Stromal cell of bone marrow (primary cell): Measurements from ENCODE around the gene MYH9.

Experiments used
- DNase-seq: peaks from one replicate; pipeline ENCODE4 v3.0.0-alpha.2; 2012; ENCODE audit warnings: low read depth

The MYH9 gene

DNA sequence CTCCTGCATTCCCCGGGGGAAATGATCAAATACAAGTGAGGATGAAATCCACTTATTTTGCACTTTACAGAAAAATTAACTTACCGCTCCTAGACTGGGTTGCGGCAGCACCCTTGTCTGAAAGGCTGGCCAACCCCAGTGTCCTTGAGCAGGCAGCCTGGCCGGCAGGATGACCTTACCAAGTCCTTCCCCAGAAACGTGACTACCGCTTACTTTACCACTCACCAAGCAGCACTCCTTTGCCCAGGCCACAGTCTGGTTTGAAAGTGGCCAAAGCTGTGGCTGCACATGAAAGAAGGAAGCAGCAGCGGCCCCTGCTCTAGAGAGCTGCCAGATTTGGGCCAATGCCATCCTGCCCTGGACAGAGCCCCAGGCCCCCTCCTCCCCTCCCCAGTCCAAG, 20.3 kb downstream of the MYH9 start:
- DNase-seq = no peak

DNA sequence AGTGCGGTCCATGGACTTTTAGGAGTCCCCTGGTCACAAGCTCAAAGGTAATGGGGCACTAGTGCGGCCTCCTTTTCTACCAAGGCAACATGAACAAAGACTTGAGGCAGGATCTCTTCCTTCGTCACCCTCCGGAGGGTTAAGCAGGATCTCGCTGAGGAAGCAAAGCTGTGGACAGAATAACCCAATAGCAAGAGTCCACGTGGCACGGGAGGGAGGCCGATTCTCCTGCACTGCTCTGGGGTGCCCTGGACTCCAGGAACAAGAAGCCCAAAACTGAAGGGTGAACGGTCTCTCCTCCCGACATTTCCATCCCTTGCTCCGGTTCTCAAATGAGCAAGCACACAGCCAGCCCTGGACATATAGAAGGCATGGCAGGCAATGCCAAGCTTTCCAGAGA, 20.7 kb downstream of the MYH9 start:
- DNase-seq = no peak

DNA sequence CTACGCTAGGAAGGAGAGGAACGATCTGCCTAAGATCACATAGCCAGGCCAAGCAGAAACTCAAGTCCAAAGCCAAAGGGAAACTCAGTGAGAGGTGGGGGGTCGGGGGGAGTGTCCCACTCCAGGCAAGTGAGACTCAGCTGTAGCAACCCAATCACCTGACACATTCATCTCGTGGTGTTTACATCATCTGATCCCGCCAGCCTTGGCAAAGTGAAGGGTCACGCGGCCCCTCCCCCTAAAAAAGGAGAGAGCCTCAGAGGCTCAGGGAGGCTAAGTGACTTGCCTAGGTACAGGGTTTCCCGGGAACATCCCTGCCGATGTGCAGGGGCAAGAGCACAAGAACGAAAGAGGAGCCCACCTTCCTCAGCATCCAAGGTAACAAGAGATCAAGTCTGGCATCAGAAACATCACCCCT, 21.5 kb downstream of the MYH9 start:
- no peak for DNase-seq

DNA sequence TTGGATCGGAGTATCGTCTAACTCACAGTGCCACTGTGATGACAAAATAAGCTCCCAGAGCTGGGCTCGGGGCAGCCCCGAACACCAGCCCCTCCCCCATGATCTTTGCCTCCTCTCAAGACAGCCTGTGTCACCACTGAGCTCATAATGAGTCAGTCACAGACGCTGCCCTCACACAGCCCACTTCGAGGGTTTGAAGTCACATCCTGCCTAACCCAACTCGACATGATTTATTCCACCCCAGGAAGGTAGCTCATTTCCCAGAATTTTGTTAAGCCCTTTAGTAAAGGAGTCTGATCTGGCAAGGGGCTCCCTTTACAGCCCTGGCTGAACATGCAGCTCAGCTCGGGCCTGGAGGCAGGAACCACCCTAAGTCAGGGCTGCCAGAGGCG, 22.8 kb downstream of the MYH9 start:
- DNase-seq = peak; percentile 97

DNA sequence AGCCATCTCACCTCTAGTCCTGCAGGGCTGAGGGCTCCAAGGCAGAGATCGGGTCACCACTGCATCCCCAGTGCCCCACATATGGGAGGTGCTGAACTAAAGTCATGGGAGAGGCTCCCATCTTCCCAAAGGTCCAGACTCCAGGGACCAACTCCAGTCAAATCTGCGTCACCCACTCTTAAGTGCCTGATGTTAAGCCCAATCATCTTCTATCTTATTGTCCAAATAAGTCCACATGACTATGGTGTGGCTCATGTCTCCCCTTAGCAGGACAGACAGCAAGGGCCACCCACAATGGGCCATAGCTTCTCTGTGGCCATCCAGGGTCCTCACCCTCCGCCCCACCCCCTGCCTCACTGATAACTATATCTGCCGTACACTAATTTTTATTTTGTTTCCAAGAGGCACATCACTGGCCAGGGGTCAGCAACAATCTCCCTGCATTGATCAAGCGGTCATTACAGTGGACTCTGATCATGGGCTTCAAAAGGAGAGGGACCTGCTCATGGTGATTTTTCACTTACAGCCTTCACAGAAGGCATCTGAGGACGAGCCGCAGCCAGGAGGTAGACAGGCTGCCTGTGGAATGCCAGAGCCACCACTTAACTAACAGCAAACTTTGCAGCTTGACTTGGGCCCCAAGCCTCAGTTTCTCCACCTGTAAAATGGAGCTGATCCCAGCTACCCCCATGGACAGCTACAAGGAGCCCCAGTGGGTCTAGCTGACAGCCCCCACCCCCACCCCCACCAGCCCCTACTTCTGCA, 23.3 kb downstream of the MYH9 start:
- no peak for DNase-seq

DNA sequence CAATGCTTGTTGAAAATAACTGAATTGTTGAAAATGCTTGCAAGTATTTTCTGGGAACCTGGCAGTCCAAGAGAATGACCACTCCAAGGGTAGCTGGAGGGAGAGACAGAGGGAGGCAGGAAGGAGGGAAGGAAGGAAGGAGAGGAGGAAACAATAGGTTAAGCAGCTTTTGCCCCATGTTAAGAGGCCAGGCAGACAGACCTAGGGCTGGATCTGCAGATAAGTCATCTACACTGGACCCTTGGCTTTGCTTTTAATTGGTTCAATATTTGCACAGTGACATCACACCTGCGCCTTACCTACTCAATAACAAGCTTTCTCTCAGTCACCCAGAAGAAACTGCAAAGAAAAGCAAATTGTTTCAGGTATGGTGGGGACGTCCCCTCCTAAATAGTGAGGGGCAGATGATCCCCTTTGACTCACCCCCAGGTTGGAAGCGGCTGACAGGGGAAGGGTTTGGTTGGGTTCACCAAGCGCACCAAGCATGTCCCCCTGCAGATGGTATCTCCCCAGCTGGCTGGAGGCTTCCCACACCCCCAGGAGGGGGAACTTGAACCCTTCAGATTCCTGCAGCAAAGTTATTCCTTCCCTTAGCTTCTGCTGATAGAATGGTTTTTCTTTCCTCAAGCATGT, 24.3 kb downstream of the MYH9 start:
- no peak for DNase-seq

DNA sequence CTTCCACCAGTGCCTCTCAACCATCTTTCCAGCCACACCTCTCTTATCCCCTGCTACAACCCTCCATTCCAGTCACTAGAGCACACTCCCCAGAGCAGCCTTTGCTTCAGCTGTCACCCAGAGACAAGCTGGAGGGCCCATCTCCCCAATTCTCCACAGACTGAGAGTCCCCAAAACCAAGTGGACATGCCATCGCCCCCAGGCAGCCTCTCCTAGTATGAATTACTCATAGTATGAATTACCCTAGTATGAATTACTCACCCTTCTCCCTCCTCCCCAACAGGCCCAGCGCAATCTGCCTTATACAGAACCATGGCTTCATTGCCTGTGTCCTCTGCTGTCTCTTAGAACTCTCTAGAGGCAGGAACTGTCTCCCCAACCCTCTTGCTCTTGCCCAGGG, 24.8 kb downstream of the MYH9 start:
- DNase-seq = no peak

DNA sequence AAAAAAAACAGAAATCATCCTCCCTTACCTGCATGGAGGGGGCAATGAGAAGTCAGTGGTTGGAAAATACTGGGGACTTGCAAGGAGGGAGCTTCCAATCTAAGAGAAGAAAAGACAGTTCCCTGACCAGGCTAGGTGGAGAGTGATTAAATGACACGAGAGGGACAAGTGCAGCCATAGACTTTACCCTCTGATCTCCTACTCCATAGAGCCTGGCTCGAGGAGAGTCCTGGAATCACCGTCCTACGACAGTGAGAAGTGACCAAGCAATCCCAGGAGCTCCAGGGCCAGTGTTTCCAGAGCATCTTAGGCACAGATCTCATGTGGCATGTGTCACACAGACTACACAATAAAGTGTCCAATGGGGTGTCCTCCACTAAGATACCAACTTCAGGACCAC, 25.7 kb downstream of the MYH9 start:
- no peak for DNase-seq

DNA sequence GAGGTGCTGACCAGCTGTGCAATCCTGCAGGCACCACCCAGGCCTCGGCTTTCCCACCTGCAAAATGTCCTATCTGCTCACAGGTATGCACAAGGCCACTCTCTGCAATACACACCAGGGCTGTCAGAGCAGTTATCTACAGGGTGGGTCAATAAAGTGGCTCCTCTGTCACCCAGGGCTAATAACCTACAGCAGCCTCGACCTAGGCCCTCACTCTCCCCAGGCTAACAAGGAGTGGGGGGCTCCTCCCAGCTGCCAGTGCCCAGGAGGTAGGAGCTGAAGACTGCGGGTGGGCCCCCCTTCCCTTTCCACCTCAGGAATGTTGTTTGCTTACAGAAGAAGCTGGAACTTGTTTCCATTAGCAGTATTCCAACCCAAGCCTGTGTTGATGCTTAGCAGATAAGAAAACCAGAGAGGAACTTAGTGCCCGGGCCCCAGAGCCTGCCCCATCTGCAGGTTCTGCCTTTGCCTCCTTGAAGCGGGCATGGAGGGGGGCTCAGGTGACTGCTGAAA, 26.8 kb downstream of the MYH9 start:
- no peak for DNase-seq

DNA sequence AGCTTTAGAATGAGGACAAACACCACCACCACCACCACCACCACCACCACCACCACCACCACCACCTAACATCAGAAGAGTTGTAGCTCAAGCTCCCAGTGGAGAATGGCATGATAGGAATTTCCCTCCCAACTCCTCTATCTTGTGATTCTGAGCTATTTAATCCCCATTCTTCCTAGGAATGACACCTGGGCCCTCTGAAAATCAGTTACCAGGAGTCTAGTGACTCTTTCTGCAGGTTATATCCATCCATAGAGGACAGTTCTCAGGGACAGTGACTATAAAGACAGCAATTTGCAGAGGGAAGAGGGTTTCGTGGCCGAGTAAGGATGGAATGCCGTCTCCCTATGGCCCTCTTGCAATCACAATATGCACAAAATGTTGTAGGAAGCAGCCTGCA, 27.8 kb downstream of the MYH9 start:
- no peak for DNase-seq

DNA sequence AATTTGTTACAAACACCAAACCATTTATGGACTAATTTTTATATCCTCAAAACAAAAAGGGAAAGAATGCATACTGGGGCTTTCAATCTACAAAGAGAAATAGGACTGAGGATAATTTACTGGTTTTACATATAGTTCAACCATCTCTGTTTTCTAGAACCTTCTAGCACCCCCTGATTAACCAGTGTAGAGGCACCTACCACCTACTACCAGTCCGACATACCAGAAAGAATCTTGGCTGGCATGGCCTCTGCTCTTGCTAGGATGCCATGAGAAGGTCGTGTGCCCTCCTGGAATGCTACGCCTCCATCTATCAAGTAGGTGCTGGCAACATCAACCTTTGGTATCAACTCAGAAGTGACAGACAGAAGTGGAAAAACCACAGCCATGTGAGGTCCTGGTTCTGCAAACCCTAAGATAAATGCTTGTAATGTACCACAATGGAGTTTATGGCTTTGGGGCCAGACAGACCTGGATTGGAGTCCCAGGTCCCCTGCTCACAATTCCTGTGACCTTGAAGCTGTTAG, 28.2 kb downstream of the MYH9 start:
- no peak for DNase-seq

DNA sequence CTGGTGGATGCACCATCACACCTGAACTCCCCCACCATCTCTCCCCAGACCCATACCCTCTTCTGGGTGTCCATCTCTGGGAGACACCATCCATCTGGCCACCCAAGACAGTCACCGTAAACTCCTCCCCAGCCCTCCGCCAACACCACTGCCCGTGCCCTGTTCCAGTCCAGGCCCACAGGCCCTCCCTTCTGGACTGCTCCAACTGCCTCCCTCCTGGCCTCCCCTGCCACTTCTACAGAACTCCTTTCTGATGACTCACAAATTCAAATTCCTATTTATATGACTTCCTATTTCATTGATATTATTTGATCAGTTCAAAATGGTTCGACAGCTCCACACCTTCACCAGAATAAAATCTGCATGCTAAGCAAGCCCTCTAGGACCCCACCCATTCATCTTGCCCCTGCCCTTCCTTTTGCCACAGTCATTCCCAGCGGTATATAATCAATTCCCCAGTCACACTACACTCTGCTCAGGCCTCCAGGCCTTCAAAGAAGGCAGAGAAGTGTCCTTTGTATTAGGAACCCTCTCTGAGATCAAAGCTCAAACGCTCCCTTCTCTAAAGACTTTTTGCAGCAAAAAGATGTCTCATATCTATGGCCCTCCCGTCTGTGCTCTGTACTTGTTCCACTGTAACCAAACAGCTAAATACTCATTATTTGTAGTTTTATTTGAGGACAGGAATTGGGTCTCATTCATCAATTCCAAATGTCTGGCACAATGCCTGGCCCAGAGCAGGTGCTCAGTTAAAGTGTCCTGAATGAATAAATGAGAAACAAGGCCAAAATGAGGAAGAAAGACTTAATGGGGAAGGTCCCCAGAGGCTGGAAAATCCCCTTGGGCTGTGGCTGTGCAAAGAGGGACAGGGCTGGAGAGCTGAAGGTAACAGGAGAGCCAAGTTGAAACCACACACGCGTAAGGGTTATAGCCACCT, 29.0 kb downstream of the MYH9 start:
- DNase-seq = no peak

DNA sequence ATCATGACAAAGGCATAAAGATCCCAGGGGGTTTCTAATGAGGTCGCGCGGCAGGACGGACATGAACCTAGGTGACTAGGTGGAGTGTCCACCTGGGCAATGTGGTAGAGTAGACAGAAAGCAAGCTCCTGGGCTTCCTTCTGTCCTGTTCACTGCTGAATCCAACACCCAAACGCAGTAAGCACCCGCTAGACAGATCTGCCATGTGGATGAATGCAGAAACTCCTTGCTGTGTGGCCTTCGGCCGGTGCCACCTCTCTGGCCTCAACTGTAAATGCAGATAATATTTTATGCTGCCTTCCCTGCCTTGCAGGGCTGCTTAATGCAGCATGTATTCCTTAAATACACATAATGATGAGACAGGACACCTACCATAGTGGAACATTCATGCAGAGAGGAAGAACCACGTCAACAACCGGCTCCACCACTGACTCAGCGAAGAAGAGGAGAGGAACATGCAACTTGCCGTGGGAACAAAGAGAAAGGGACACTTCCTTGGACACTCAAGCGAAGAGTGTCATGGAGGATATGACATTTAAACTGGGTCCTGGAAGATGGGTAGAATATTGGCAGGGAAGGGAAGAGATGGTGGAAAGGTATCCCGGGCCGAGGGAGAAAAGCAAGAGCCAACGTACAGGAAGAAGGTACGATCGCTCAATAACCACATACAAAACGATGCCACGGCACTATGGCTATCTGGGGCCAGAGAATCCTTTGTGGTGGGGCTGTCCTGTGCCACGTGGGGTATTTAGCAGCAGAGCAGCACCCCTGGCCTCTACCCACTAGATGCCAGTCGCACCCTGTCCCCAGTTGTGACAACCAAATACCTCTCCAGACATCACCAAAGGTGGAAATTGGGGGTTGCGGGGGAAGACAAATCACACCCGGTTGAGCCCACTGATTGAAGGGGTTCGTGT, 30.8 kb downstream of the MYH9 start:
- DNase-seq = no peak

DNA sequence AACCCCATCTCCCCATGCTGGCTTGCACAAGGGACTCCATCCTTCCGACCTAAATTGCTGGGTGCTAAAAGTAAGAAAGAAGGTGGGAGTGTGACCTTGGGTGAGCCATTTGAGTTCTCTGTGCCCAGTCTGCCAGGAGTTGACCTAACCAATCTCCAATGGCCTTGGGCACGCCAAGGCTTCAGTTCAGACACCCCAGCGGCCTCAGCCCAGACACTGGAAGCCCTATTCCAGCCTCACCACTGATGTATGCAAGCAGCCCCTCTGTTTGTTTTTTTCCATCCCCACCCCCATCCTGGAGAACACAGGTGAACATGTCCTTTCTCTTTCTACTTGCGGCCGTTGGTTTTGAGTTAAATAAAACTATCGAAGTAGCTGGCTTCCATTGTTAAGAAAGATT, 31.9 kb downstream of the MYH9 start:
- no peak for DNase-seq

DNA sequence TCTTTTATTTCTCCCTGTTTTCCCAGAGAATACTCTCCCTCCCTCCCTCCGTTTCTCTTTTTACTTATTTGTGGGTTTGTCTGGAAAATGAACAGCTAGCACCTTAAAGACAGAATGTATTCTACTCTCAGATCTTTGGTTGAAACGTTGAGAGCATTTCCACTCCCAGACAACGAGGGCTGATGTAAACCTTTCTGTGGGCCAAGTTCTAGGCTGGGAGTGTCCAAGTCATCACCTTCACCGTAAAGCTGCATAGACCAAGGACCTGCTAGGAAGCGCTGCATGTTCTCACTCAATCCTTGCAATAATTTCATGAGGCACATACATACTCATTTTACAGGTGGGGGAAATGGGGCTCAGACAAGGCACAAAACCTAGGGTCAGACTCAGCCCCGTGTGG, 32.4 kb downstream of the MYH9 start:
- DNase-seq = no peak

DNA sequence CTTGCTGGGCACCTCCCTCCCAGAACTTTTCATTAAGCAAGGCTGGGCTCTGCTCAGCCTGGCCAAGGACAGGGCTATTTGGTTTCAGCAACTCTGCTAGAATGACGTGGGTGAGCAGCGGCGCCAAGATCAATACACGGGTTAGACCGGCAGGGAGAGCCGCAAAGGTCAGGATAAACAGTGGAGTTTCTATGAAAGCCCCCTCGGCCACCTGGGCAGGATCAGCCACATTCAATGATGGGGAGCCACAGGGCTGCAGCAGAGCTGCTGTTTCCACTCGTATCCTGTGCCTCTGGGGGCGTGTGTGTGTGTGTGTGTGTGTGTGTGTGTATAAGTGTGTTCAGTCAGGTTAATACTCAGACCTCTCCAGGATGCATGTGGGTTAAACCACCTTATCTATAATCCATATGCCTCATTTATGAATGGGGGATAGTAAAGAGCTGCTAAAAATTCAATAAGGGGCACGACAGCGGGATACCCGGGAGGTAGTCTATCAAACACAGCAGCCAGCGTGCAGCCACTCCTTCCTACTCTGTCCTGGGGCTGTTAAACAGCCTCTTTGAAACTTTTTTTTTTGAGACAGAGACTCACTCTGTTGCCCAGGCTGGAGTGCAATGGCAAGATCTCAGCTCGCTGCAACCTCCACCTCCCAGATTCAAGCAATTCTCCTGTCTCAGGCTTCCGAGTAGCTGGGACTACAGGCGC, 34.8 kb downstream of the MYH9 start:
- peak; percentile 89 for DNase-seq

DNA sequence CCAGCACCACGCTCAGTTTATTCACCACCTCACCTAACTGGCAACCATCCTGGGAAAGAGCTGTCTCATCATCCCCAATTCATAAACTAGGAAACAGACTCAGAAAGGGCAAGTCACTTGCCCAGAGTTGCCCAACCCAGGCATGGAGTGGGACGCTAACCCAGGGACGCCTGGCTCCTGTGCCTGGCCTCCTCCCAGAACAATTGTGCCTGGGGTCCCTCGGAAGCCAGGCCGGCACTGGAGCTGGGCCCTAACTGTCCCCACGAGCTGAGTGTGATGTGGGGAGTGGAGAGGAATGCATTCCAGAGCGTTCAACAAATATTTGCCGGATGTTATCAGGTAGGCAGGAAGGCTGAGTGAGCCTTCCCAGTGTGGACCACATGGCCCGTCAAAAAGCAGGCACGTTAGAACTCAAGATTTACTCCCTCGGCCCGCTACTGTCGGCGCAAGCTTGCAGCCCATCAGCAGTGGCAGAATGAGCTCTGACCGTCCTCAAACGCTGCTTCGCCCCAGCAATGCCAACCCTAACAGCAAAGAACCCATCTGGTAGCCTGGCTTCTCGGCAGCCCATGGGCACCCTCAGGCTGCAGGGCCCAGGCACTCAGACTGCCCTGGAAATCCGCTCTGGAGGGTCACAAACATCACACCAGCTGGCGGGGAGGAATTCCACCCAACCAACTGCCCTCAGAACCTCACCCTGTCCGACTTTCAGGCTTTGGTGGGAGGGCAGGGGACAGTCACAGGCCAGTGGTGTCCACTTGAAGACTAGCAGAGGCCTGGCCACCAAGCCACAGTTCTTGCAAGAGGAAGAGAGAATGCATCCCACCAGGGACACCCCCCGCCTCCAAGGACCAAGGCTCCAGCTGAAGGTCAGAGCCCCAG, 35.6 kb downstream of the MYH9 start:
- DNase-seq = no peak

DNA sequence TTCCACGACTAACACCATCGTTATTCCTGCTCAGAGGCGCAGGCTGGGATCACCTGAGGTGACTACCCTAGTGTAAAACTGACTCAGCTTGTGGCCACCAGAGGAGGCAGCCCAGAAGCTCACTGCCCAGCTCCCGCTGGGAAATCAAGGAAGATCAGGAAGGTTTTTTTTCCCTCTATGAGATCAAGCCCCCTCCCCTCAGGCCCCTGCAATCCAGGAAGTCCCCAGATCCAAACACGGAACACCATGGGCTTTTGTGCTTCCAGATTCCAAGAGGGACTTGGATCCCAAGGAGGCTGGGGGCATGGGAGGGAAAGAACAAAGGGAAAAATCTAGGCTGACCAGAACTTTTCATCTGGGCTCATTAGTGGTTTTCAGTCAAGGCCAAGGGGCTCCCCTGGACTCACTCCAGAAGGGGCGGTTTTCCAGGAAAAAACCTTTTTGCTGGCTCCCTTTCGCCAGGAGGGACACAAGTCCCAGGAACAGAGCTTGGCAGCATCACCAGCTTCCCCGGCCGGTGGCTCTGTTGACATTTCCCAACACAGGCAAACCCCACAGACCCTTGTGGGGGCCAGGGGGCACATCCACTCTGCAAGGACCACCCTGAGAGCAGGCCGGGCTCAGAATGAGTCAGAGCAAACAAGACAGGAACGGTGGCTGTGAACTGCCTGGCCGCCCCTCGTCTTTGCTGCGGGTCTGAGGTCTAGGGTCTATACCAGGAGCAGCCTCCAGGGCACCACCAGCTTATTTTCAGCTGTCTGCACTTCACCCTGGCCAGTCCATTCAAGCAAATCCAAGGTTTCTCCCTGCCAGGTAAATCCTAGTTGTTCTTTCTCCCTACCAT, 36.8 kb downstream of the MYH9 start:
- DNase-seq = no peak

DNA sequence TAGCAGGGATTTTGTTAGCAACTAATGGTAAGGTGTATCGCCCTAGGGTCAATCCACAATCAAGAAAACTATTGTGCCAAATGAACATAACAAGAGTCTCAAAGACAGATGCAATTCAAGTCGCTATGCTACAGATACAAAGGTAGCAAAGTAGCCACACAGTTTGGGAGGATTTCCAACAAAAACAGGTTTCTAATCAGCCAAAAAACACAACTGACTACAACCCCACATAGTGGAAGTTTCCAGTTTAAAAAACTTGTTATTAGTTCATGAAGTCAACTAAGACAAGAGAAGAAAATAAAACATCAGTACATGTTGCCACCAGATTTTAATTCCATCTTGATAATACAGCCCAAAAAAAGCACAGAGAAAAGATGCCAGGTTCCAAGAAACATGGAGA, 38.0 kb downstream of the MYH9 start:
- no peak for DNase-seq
